Erythroblast (primary cell): ENCODE results near the gene PCDHGB1.

Experiments
- GATA1 ChIP-seq: IDR thresholded peaks from 2 replicates; pipeline ENCODE4 v1.6.1; 2011; ENCODE audit warnings: low read depth, mild to moderate bottlenecking, control low read depth, low read length, moderate library complexity
- POLR2A ChIP-seq: IDR thresholded peaks from 2 replicates; pipeline ENCODE4 v1.6.1; 2011; ENCODE audit warnings: mild to moderate bottlenecking, low read length

GRCh38 chr5:141306630-141307029 lies 43.3 kb upstream of the PCDHGB1 start:
- TF ChIP-seq POLR2A (no peak), GATA1 (no peak)
